H9 (cell line): ENCODE data around the gene CEACAM20. TPM values are rescaled to one million over a fixed set of nuclear protein-coding genes. Genes with fewer than 3 reads are reported as not detected.

Experiments
- DNase-seq: peaks from one replicate; pipeline ENCODE4 v3.0.0-alpha.2; 2017
- H2AFZ ChIP-seq: one replicate; pipeline ENCODE4 v1.6.1; 2013; ENCODE audit warnings: mild to moderate bottlenecking, low read length, control low read depth, moderate library complexity
- H2AK5ac ChIP-seq: 2 replicates; pipeline ENCODE4 v1.6.1; 2013; ENCODE audit warnings: low read length, control low read depth, mixed read lengths; ENCODE audit not compliant: insufficient read length
- H2BK120ac ChIP-seq: one replicate; pipeline ENCODE4 v1.6.1; 2013; ENCODE audit warnings: low read depth, mild to moderate bottlenecking, low read length, control low read depth, inconsistent platforms; ENCODE audit not compliant: poor library complexity, severe bottlenecking
- H2BK12ac ChIP-seq: 2 replicates; pipeline ENCODE4 v1.6.1; 2013; ENCODE audit warnings: low read length, control low read depth, mixed read lengths, low read depth; ENCODE audit not compliant: insufficient read length
- H2BK15ac ChIP-seq: 2 replicates; pipeline ENCODE4 v1.6.1; 2013; ENCODE audit warnings: low read depth, low read length, control low read depth
- H2BK20ac ChIP-seq: one replicate; pipeline ENCODE4 v1.6.1; 2013; ENCODE audit warnings: low read depth, mild to moderate bottlenecking, low read length, control low read depth, inconsistent platforms; ENCODE audit not compliant: poor library complexity, severe bottlenecking
- H2BK5ac ChIP-seq: 2 replicates; pipeline ENCODE4 v1.6.1; 2013; ENCODE audit warnings: low read length, control low read depth, mixed read lengths; ENCODE audit not compliant: insufficient read length
- H3K14ac ChIP-seq: 2 replicates; pipeline ENCODE4 v1.6.1; 2013; ENCODE audit warnings: low read length, control low read depth; ENCODE audit not compliant: insufficient read depth
- H3K18ac ChIP-seq: 2 replicates; pipeline ENCODE4 v1.6.1; 2013; ENCODE audit warnings: low read depth, mild to moderate bottlenecking, mixed read lengths, low read length, control low read depth; ENCODE audit not compliant: insufficient read length
- H3K23ac ChIP-seq: 2 replicates; pipeline ENCODE4 v1.6.1; 2013; ENCODE audit warnings: low read length, control low read depth, mixed read lengths, low read depth; ENCODE audit not compliant: insufficient read length
- H3K23me2 ChIP-seq: 2 replicates; pipeline ENCODE4 v1.6.1; 2013; ENCODE audit warnings: low read depth, mild to moderate bottlenecking, mixed read lengths, low read length, control low read depth; ENCODE audit not compliant: insufficient read length, poor library complexity, severe bottlenecking
- H3K27ac ChIP-seq: 2 replicates; pipeline ENCODE4 v1.5.1; 2013; ENCODE audit warnings: low read length, control low read depth, mixed read lengths, low read depth; ENCODE audit not compliant: insufficient read length
- H3K27me3 ChIP-seq: 2 replicates; pipeline ENCODE4 v1.6.1; 2013; ENCODE audit warnings: low read length, control low read depth, inconsistent platforms; ENCODE audit not compliant: insufficient read depth
- H3K4ac ChIP-seq: 2 replicates; pipeline ENCODE4 v1.6.1; 2013; ENCODE audit warnings: low read depth, mild to moderate bottlenecking, control low read depth, inconsistent platforms, low read length, moderate library complexity
- H3K4me1 ChIP-seq: 2 replicates; pipeline ENCODE4 v1.6.1; 2013; ENCODE audit warnings: low read length, control low read depth, inconsistent platforms; ENCODE audit not compliant: insufficient read depth
- H3K4me2 ChIP-seq: 2 replicates; pipeline ENCODE4 v1.6.1; 2013; ENCODE audit warnings: low read length, control low read depth, mixed read lengths; ENCODE audit not compliant: insufficient read length, insufficient read depth
- H3K56ac ChIP-seq: 2 replicates; pipeline ENCODE4 v1.6.1; 2013; ENCODE audit warnings: low read depth, mild to moderate bottlenecking, mixed read lengths, low read length, control low read depth; ENCODE audit not compliant: insufficient read length
- H3K79me1 ChIP-seq: 2 replicates; pipeline ENCODE4 v1.6.1; 2013; ENCODE audit warnings: low read depth, mild to moderate bottlenecking, moderate library complexity, low read length, control low read depth, inconsistent platforms; ENCODE audit not compliant: insufficient read depth, poor library complexity, severe bottlenecking
- H3K79me2 ChIP-seq: 2 replicates; pipeline ENCODE4 v1.6.1; 2013; ENCODE audit warnings: low read length, control low read depth, inconsistent platforms; ENCODE audit not compliant: insufficient read depth
- H3K9ac ChIP-seq: 2 replicates; pipeline ENCODE4 v1.6.1; 2013; ENCODE audit warnings: low read length, control low read depth, mixed read lengths; ENCODE audit not compliant: insufficient read length; ENCODE audit errors: extremely low read depth
- H3K9me3 ChIP-seq: one replicate; pipeline ENCODE4 v1.6.1; 2013; ENCODE audit warnings: low read depth, low read length, inconsistent platforms; ENCODE audit not compliant: control insufficient read depth
- H3T11ph ChIP-seq: one replicate; pipeline ENCODE4 v1.6.1; 2013; ENCODE audit warnings: mild to moderate bottlenecking, low read length, control low read depth, inconsistent platforms
- H4K20me1 ChIP-seq: one replicate; pipeline ENCODE4 v1.6.1; 2013; ENCODE audit not compliant: control insufficient read depth, insufficient read length, insufficient read depth
- H4K5ac ChIP-seq: 2 replicates; pipeline ENCODE4 v1.6.1; 2013; ENCODE audit warnings: low read depth, mild to moderate bottlenecking, mixed read lengths, low read length, control low read depth; ENCODE audit not compliant: insufficient read length
- H4K8ac ChIP-seq: replicated peaks from 2 replicates; pipeline ENCODE4 v1.6.1; 2013; ENCODE audit warnings: low read length, control low read depth, mixed read lengths, low read depth; ENCODE audit not compliant: insufficient read length
- H4K91ac ChIP-seq: 2 replicates; pipeline ENCODE4 v1.6.1; 2013; ENCODE audit warnings: low read depth, mild to moderate bottlenecking, moderate library complexity, mixed read lengths, low read length, control low read depth; ENCODE audit not compliant: insufficient read length
- H3K27ac Mint-ChIP-seq, 3 experiments: 2 replicates in 2 of 3; 3 replicates in 1 of 3; pipeline ENCODE4 v1.8.0; 2020 to 2021; ENCODE audit warnings: mixed read lengths in 3 of 3, mild to moderate bottlenecking in 1 of 3, moderate library complexity in 1 of 3
- H3K27me3 Mint-ChIP-seq: 2 replicates; pipeline ENCODE4 v1.8.0; 2021; ENCODE audit warnings: low read depth, mild to moderate bottlenecking, moderate library complexity, mixed read lengths
- H3K36me3 Mint-ChIP-seq, 3 experiments: 2 replicates in 2 of 3; 3 replicates in 1 of 3; pipeline ENCODE4 v1.8.0; 2020 to 2021; ENCODE audit warnings: low read depth in 3 of 3, mixed read lengths in 3 of 3; ENCODE audit not compliant: insufficient read depth in 1 of 3
- H3K4me1 Mint-ChIP-seq, 2 experiments: 2 replicates each; pipeline ENCODE4 v1.8.0; 2020; ENCODE audit warnings: mixed read lengths in 2 of 2
- H3K4me3 Mint-ChIP-seq, 2 experiments: 2 replicates in 1 of 2; 3 replicates in 1 of 2; pipeline ENCODE4 v1.8.0; 2020 to 2021; ENCODE audit warnings: mild to moderate bottlenecking in 2 of 2, mixed read lengths in 2 of 2, moderate library complexity in 1 of 2
- H3K9me3 Mint-ChIP-seq, 2 experiments: 2 replicates in 1 of 2; 3 replicates in 1 of 2; pipeline ENCODE4 v1.8.0; 2020; ENCODE audit warnings: mild to moderate bottlenecking in 2 of 2, mixed read lengths in 2 of 2, moderate library complexity in 1 of 2
- WGBS: extraction: QIAGEN DNeasy Blood & Tissue Kit; methylation state at CpG from one replicate; pipeline ENCODE4 v1.1.7; 2013; ENCODE audit warnings: missing lambda C conversion rate, low lambda C conversion rate, mixed read lengths; ENCODE audit not compliant: insufficient read length; ENCODE audit errors: extremely low coverage; 5-methylcytosine and 5-hydroxymethylcytosine counted together
- total RNA-seq: library from RNA; stranded (reverse); gene quantifications from 2 replicates; pipeline ENCODE4 v1.2.1, GENCODE V29; 2021
- TF ChIP-seq, protein P1 (sequence below): fragments of 200-600 bp; sonication (generic); conservative IDR thresholded peaks from 3 replicates; pipeline ENCODE4 v1.8.0; 2021; ENCODE audit warnings: antibody characterized with exemption, mild to moderate bottlenecking

Gene CEACAM20
- total RNA-seq, 1 experiment from 2014 or later: not detected

DNA sequence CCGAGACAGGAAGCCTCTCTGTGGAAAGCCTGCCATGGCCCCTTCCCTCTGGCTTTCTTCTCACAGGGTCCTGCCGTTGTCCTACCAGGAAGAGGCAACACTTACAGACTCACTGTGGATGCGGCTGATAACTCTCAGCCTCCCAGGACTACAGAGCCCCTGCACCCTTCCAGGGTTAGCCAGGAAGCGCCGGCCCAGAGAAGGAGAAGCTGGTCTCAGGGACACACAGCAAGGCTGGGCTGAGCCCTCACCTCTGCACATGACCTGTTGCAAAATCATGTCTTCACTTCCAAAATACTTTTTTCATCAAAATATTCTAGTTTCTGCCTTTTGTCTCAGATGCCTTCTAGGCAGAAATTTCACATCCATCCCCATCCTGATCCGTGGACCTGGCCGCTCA lies 1.9 kb downstream of the CEACAM20 start:
- Histone ChIP-seq H3K23me2 (no peaks in the 10 kb centered on the region), H3K9me3 (no peaks in the 10 kb centered on the region), H2BK5ac (no peak overlapping the region), H3K4ac (no peak overlapping the region), H3K27ac (no peak overlapping the region), H3K9ac (no peak overlapping the region), H3K23ac (no peak overlapping the region), H3K4me2 (no peak overlapping the region), H2BK12ac (no peak overlapping the region), H3K27me3 (no peaks in the 10 kb centered on the region), H2AK5ac (no peak overlapping the region), H2BK120ac (no peak overlapping the region), H2AFZ (no peak overlapping the region), H2BK20ac (no peak overlapping the region), H3K79me1 (no peaks in the 10 kb centered on the region), H3K79me2 (no peaks in the 10 kb centered on the region), H3K4me1 (no peaks in the 10 kb centered on the region), H3K14ac (no peak overlapping the region), H3T11ph (no peak overlapping the region), H4K8ac (no peak overlapping the region), H3K18ac (no peak overlapping the region), H4K20me1 (no peaks in the 10 kb centered on the region), H3K56ac (no peak overlapping the region), H4K91ac (no peak overlapping the region), H2BK15ac (no peak overlapping the region), H4K5ac (no peak overlapping the region)
- H3K27me3 Mint-ChIP-seq: peaks cover 60% of the 10 kb centered on the region
- TF ChIP-seq, protein P1, sequence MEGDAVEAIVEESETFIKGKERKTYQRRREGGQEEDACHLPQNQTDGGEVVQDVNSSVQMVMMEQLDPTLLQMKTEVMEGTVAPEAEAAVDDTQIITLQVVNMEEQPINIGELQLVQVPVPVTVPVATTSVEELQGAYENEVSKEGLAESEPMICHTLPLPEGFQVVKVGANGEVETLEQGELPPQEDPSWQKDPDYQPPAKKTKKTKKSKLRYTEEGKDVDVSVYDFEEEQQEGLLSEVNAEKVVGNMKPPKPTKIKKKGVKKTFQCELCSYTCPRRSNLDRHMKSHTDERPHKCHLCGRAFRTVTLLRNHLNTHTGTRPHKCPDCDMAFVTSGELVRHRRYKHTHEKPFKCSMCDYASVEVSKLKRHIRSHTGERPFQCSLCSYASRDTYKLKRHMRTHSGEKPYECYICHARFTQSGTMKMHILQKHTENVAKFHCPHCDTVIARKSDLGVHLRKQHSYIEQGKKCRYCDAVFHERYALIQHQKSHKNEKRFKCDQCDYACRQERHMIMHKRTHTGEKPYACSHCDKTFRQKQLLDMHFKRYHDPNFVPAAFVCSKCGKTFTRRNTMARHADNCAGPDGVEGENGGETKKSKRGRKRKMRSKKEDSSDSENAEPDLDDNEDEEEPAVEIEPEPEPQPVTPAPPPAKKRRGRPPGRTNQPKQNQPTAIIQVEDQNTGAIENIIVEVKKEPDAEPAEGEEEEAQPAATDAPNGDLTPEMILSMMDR: no peak
- WGBS: no CpG with 5 or more reads among the region's 7 CpGs
- no peak for DNase-seq
- no peak overlapping the region for H3K27ac Mint-ChIP-seq
- no peak overlapping the region for H3K4me3 Mint-ChIP-seq
- peaks cover 0 to 2% (median 0%) of the 10 kb centered on the region in 3 experiments; a peak in 3 of 7 replicates for H3K36me3 Mint-ChIP-seq
- peaks cover 75 to 76% of the 10 kb centered on the region in 2 experiments for H3K9me3 Mint-ChIP-seq
- H3K4me1 Mint-ChIP-seq: no peaks in the 10 kb centered on the region
